Stimulated activated CD8-positive, alpha-beta memory T cell treated with anti-CD3 and anti-CD28 coated beads, Interleukin-12 subunit alpha, Interleukin-12 subunit beta, amount 100 ng/mL, for 4 hours (primary cell): Measurements from ENCODE around the gene CDH4.

Source experiments
- DNase-seq: peaks from one replicate; pipeline ENCODE4 v3.0.0-alpha.2; 2020; ENCODE audit warnings: low read depth

The CDH4 gene

GRCh38 chr20:61537239-61538182, 285.4 kb downstream of the CDH4 start:
- DNase-seq, result no peak

GRCh38 chr20:61538183-61538942, 286.3 kb downstream of the CDH4 start:
- no peak for DNase-seq

- no peak for DNase-seq
Measured at GRCh38 chr20:61538943-61539265, 286.8 kb downstream of the CDH4 start.

- no peak for DNase-seq
Measured at GRCh38 chr20:61539706-61540360, 287.8 kb downstream of the CDH4 start.

- no peak for DNase-seq
Measured at GRCh38 chr20:61541537-61541936, 289.5 kb downstream of the CDH4 start.

- DNase-seq, result no peak
Measured at GRCh38 chr20:61543086-61543485, 291.0 kb downstream of the CDH4 start.

- no peak for DNase-seq
Measured at GRCh38 chr20:61543931-61544745, 292.1 kb downstream of the CDH4 start.

- DNase-seq, result no peak
Measured at GRCh38 chr20:61544910-61545889, 293.1 kb downstream of the CDH4 start.

- no peak for DNase-seq
Measured at GRCh38 chr20:61546641-61547040, 294.6 kb downstream of the CDH4 start.

GRCh38 chr20:61548069-61548468, 296.0 kb downstream of the CDH4 start:
- no peak for DNase-seq

- DNase-seq, result no peak
Measured at GRCh38 chr20:61549865-61550264, 297.8 kb downstream of the CDH4 start.

GRCh38 chr20:61551401-61551800, 299.3 kb downstream of the CDH4 start:
- no peak for DNase-seq

- DNase-seq, result no peak
Measured at GRCh38 chr20:61554617-61555016, 302.6 kb downstream of the CDH4 start.

- no peak for DNase-seq
Measured at GRCh38 chr20:61555566-61555965, 303.5 kb downstream of the CDH4 start.

GRCh38 chr20:61556111-61556510, 304.1 kb downstream of the CDH4 start:
- DNase-seq, result no peak

GRCh38 chr20:61556673-61557072, 304.6 kb downstream of the CDH4 start:
- DNase-seq, result no peak

- no peak for DNase-seq
Measured at GRCh38 chr20:61557621-61558020, 305.6 kb downstream of the CDH4 start.

- DNase-seq, result no peak
Measured at GRCh38 chr20:61558726-61559125, 306.7 kb downstream of the CDH4 start.

- no peak for DNase-seq
Measured at GRCh38 chr20:61559706-61560315, 307.8 kb downstream of the CDH4 start.

GRCh38 chr20:61560361-61560853, 308.3 kb downstream of the CDH4 start:
- no peak for DNase-seq
